Pericardium fibroblast (primary cell): ENCODE data around the gene LHCGR. TPM values are rescaled to one million over a fixed set of nuclear protein-coding genes. Genes with fewer than 3 reads are reported as not detected.

Source experiments
- total RNA-seq: library from RNA; depleted of rRNA; stranded (reverse); fragments of >200 nt; gene quantifications from 2 replicates; pipeline ENCODE4 v1.2.3, GENCODE V29; 2015

LHCGR gene
- total RNA-seq = not detected in 2 replicates

GRCh38 chr2:48755473-48755872 lies at the start of gene LHCGR:
Gene LHCGR, minus strand, starts transcription at chr2:48755724. Its CDS starts 53 bp downstream, at chr2:48755671.

Other genes starting within 250 kb of the LHCGR start
- gene STON1, start 225.6 kb downstream of the LHCGR start, total RNA-seq = 28.6 and 36.9 TPM in 2 replicates
- gene GTF2A1L, start 137.9 kb downstream of the LHCGR start, total RNA-seq = 1.2 and 3.0 TPM in 2 replicates